GM13977 (cell line): ENCODE data around the gene AIF1L.
A peak's percentile ranks its signal among the peaks of the same experiment; 100 is the strongest.

Experiments used
- DNase-seq: peaks from one replicate; pipeline ENCODE4 v3.0.0; 2012; ENCODE audit warnings: low spot score
- CTCF ChIP-seq: IDR thresholded peaks from 2 replicates; pipeline ENCODE4 v1.5.1; 2012; ENCODE audit warnings: mild to moderate bottlenecking, control low read depth; ENCODE audit not compliant: insufficient read depth; ENCODE audit errors: extremely low read depth, missing control alignments
- in situ Hi-C: fragments of 300-500 bp; cut with MboI; formaldehyde crosslinking; loops from one replicate; pipeline ENCODE4 v1.12.0; 2022; ENCODE audit warnings: low sequenced_read_pairs, low pct_unique_long_range_greater_than_20kb, mixed read lengths, inconsistent platforms; ENCODE audit not compliant: unreplicated experiment

Gene AIF1L

GRCh38 chr9:131096269-131097125 is at the start of gene AIF1L:
Gene AIF1L, plus strand, starts transcription at chr9:131096531. Its CDS starts 99 bp downstream, at chr9:131096630.
- no peak for TF ChIP-seq CTCF
- peak; percentile 80 for DNase-seq
- in situ Hi-C loops, result no loop called here

- in situ Hi-C loops, result loop anchor here (10.0 to 25.0 kb wide), 2 partner anchors 288 to 334 kb away; no protein-coding TSS in a partner anchor
- TF ChIP-seq CTCF, result peak; percentile 99
- peak; percentile 83 for DNase-seq
These were observed 49.6 kb upstream of the AIF1L start for GRCh38 chr9:131046581-131047202.

- no peak for DNase-seq
- no peak for TF ChIP-seq CTCF
- in situ Hi-C loops, result loop anchor here (10.0 to 25.0 kb wide), 2 partner anchors 286 to 336 kb away; no protein-coding TSS in a partner anchor
These were observed 48.0 kb upstream of the AIF1L start for GRCh38 chr9:131048332-131048731.

- no peak for TF ChIP-seq CTCF
- in situ Hi-C loops, result loop anchor here (10.0 to 25.0 kb wide), 2 partner anchors 286 to 337 kb away; no protein-coding TSS in a partner anchor
- DNase-seq, result no peak
These were observed 47.5 kb upstream of the AIF1L start for GRCh38 chr9:131048820-131049219.

GRCh38 chr9:131049829-131050715 is 46.3 kb upstream of the AIF1L start:
- DNase-seq, result no peak
- no peak for TF ChIP-seq CTCF
- in situ Hi-C loops, result loop anchor here (10.0 to 25.0 kb wide), 2 partner anchors 285 to 338 kb away; no protein-coding TSS in a partner anchor

GRCh38 chr9:131050831-131051230 is 45.5 kb upstream of the AIF1L start:
- in situ Hi-C loops, result no loop called here
- TF ChIP-seq CTCF, result no peak
- no peak for DNase-seq
